Measurements from ENCODE around the gene MRI1.
"Not testable (repeated sequence)": the region's sequence is repeated elsewhere in the genome, so short reads cannot be mapped to it uniquely, and the experiment has no call there.

MRI1 gene

GRCh38 chr19:13790354-13790753, 26.0 kb downstream of the MRI1 start:
- no peaks in the 10 kb centered on the region for H4K20me1 ChIP-seq (ENCODE audit: low read depth, low read length)
- H3K9me2 ChIP-seq (replicated peaks; ENCODE audit: insufficient read depth, low read length) = no peaks in the 10 kb centered on the region
- H3K27ac ChIP-seq (ENCODE audit: low read depth, low read length) = 0 out of 2 replicates have a peak overlapping the region, but pooled peaks have one; percentile 18
- TF ChIP-seq EZH2phosphoT487 (conservative IDR thresholded peaks at IDR 0.05; ENCODE audit: low read length) = no peak
- TF ChIP-seq CTCF (IDR thresholded peaks at IDR 0.05; ENCODE audit: insufficient read depth, low read length, poor library complexity, severe bottlenecking) = no peak
- H3K9me3 ChIP-seq (ENCODE audit: insufficient read depth, low read length) = no peaks in the 10 kb centered on the region
- H2AFZ ChIP-seq (ENCODE audit: low read depth, low read length, severe bottlenecking) = no peak overlapping the region
- H3F3A ChIP-seq (ENCODE audit: insufficient read depth) = peaks cover 9% of the 10 kb centered on the region; the same call in 1 of the 2 replicates
- peak overlapping the region; percentile 35 for H3K4me2 ChIP-seq (ENCODE audit: low read depth, low read length, poor library complexity, severe bottlenecking)
- H3K4me3 ChIP-seq (ENCODE audit: insufficient read depth, low read length, poor library complexity, severe bottlenecking) = no peak overlapping the region
- H3K27me3 ChIP-seq (ENCODE audit: low read length) = no peaks in the 10 kb centered on the region
- no peak overlapping the region for H3K9ac ChIP-seq (ENCODE audit: low read length)
- no peaks in the 10 kb centered on the region for H3K36me3 ChIP-seq (ENCODE audit: low read length)
- no peaks in the 10 kb centered on the region for H3K79me2 ChIP-seq (ENCODE audit: insufficient read depth, low read length)

GRCh38 chr19:13793317-13793716, 29.0 kb downstream of the MRI1 start:
- H3K27me3 ChIP-seq (ENCODE audit: low read length); H3K27ac ChIP-seq (ENCODE audit: low read depth, low read length); H3K79me2 ChIP-seq (ENCODE audit: insufficient read depth, low read length); H3K9ac ChIP-seq (ENCODE audit: low read length); H3K4me2 ChIP-seq (ENCODE audit: low read depth, low read length, poor library complexity, severe bottlenecking); H3K36me3 ChIP-seq (ENCODE audit: low read length); H2AFZ ChIP-seq (ENCODE audit: low read depth, low read length, severe bottlenecking); H3K9me3 ChIP-seq (ENCODE audit: insufficient read depth, low read length); H3K9me2 ChIP-seq (replicated peaks; ENCODE audit: insufficient read depth, low read length); H3K4me3 ChIP-seq (ENCODE audit: insufficient read depth, low read length, poor library complexity, severe bottlenecking); H3F3A ChIP-seq (ENCODE audit: insufficient read depth); H4K20me1 ChIP-seq (ENCODE audit: low read depth, low read length): not testable (repeated sequence)

DNA sequence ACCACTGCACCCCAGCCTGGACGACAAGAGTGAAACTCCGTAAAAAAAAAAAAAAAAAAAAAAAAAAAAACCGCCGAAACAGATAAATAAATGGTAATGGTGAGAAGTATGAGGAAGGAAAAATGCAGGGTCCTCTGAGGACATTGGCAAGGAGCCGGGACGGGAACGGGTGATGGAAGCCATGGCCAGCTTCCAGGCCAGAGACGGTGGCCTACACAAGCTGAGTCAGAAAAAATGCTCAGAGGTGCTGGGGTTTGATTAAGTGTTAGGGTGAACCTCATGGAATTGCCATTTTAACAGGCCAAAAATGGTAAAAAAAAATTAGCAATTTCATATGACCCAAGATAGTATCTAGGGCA, 30.1 kb downstream of the MRI1 start:
- no peaks in the 10 kb centered on the region for H3K36me3 ChIP-seq (ENCODE audit: low read length)
- H3K27ac ChIP-seq (ENCODE audit: low read depth, low read length) = no peak overlapping the region
- H4K20me1 ChIP-seq (ENCODE audit: low read depth, low read length) = no peaks in the 10 kb centered on the region
- H3K9me3 ChIP-seq (ENCODE audit: insufficient read depth, low read length) = no peaks in the 10 kb centered on the region
- peak overlapping the region; percentile 74 for H3K4me3 ChIP-seq (ENCODE audit: insufficient read depth, low read length, poor library complexity, severe bottlenecking)
- H3K9ac ChIP-seq (ENCODE audit: low read length) = peak overlapping the region; percentile 61
- H3K4me2 ChIP-seq (ENCODE audit: low read depth, low read length, poor library complexity, severe bottlenecking) = peak overlapping the region; percentile 97
- H3F3A ChIP-seq (ENCODE audit: insufficient read depth) = 0 out of 2 replicates have a peak, but pooled peaks cover 5% of the 10 kb centered on the region
- peak overlapping the region; percentile 87 for H2AFZ ChIP-seq (ENCODE audit: low read depth, low read length, severe bottlenecking)
- TF ChIP-seq EZH2phosphoT487 (conservative IDR thresholded peaks at IDR 0.05; ENCODE audit: low read length) (no peak), CTCF (IDR thresholded peaks at IDR 0.05; ENCODE audit: insufficient read depth, low read length, poor library complexity, severe bottlenecking) (no peak)
- H3K27me3 ChIP-seq (ENCODE audit: low read length) = no peaks in the 10 kb centered on the region
- no peaks in the 10 kb centered on the region for H3K9me2 ChIP-seq (replicated peaks; ENCODE audit: insufficient read depth, low read length)
- H3K79me2 ChIP-seq (ENCODE audit: insufficient read depth, low read length) = no peaks in the 10 kb centered on the region

DNA sequence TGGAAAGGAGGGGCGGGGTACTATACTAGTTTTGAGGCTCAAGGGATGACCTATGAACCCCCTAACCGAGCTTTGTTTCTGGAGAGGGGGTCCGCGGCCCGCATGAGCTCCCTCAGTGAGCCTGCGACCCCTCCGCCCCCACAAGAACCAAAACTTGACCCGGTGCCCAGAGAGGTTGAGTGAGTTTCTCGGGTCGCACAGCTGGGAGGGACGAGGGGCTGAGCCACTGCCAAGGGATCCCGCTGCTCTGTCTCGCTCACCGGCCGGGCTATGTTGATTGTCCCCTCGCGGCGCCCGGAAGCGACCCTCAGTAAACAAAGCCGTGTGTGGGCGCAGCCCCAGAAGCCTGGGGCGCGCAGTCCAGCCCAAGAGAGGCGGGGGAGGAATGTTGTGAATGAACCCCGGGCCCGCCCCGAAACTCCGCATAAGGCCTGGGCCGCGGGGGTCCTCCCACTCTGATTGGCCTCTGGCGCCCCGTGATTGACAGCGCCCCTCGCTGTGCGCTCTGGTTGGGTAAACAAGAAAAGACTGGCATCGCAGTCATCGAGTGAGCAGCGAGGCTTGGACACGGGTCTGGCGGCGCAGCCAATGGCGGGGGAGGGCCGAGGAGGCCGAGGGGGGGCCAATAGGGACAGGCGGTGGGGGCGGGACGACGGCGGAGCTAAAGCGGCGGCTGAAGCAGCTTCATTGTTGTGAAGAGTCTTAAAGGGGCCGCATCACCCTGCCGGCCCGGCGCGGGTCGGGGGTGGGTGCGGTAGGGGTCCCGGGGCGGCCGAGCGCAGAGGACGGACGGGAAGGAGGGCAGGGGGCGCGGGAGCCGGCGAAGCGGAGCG, 30.7 kb downstream of the MRI1 start, which contains the start of gene ZSWIM4:
ZSWIM4 (plus strand) TSS at position 687 of the 833 bp plus-strand sequence. CDS start 206 bp downstream, outside the sequence.
- TF ChIP-seq CTCF (IDR thresholded peaks at IDR 0.05; ENCODE audit: insufficient read depth, low read length, poor library complexity, severe bottlenecking) (no peak), EZH2phosphoT487 (conservative IDR thresholded peaks at IDR 0.05; ENCODE audit: low read length) (no peak)
- Histone ChIP-seq H3K27me3 (ENCODE audit: low read length) (no peaks in the 10 kb centered on the region), H3F3A (ENCODE audit: insufficient read depth) (0 out of 2 replicates have a peak, but pooled peaks cover 4% of the 10 kb centered on the region), H3K79me2 (ENCODE audit: insufficient read depth, low read length) (no peaks in the 10 kb centered on the region), H3K4me3 (ENCODE audit: insufficient read depth, low read length, poor library complexity, severe bottlenecking) (peak within 1 kb of the TSS; percentile 94), H4K20me1 (ENCODE audit: low read depth, low read length) (no peaks in the 10 kb centered on the region), H3K9ac (ENCODE audit: low read length) (peak within 1 kb of the TSS; percentile 75), H3K4me2 (ENCODE audit: low read depth, low read length, poor library complexity, severe bottlenecking) (peak within 1 kb of the TSS; percentile 97), H3K36me3 (ENCODE audit: low read length) (no peaks in the 10 kb centered on the region), H3K27ac (ENCODE audit: low read depth, low read length) (no peak within 1 kb of the TSS), H3K9me3 (ENCODE audit: insufficient read depth, low read length) (no peaks in the 10 kb centered on the region), H3K9me2 (replicated peaks; ENCODE audit: insufficient read depth, low read length) (no peaks in the 10 kb centered on the region), H2AFZ (ENCODE audit: low read depth, low read length, severe bottlenecking) (peak within 1 kb of the TSS; percentile 93)
